T-helper 1 cell treated with Interleukin-12 subunit alpha and Interleukin-12 subunit beta and Interleukin-4 antibody, amounts not matched to agents 30 μg/mL and 1 μg/mL, for 36 hours (primary cell): ENCODE measurements around the gene MZT1.
"Not testable (repeated sequence)": the region's sequence is repeated elsewhere in the genome, so short reads cannot be mapped to it uniquely, and the experiment has no call there.

Source experiments
- H3K27ac Mint-ChIP-seq: one replicate; pipeline ENCODE4 v1.8.0; 2021; ENCODE audit warnings: mild to moderate bottlenecking, mixed read lengths
- H3K27me3 Mint-ChIP-seq: one replicate; pipeline ENCODE4 v1.8.0; 2021; ENCODE audit warnings: low read depth, mixed read lengths
- H3K36me3 Mint-ChIP-seq: one replicate; pipeline ENCODE4 v1.8.0; 2021; ENCODE audit warnings: low read depth, mixed read lengths
- H3K4me1 Mint-ChIP-seq: one replicate; pipeline ENCODE4 v1.8.0; 2021; ENCODE audit warnings: low read depth, mixed read lengths
- H3K4me3 Mint-ChIP-seq: one replicate; pipeline ENCODE4 v1.8.0; 2021; ENCODE audit warnings: mild to moderate bottlenecking, moderate library complexity, mixed read lengths
- H3K9me3 Mint-ChIP-seq: one replicate; pipeline ENCODE4 v1.8.0; 2021; ENCODE audit warnings: mixed read lengths

MZT1 gene

GRCh38 chr13:72727417-72728289, at the start of gene MZT1, which contains the start of gene BORA:
MZT1 (minus strand) TSS chr13:72727629; CDS start chr13:72727602, 27 bp downstream.
BORA (plus strand) TSS chr13:72727923; CDS start chr13:72728941, 1,018 bp downstream.
- Mint-ChIP-seq H3K4me1 (peaks cover 47% of the 10 kb centered on the region), H3K9me3 (no peaks in the 10 kb centered on the region), H3K4me3 (peak within 1 kb of the TSS; percentile 96), H3K27me3 (no peaks in the 10 kb centered on the region), H3K36me3 (peaks cover 23% of the 10 kb centered on the region), H3K27ac (peak within 1 kb of the TSS; percentile 87)

GRCh38 chr13:72774019-72774418, 46.6 kb upstream of the MZT1 start:
- no peak overlapping the region for H3K27ac Mint-ChIP-seq
- peaks cover 11% of the 10 kb centered on the region for H3K4me1 Mint-ChIP-seq
- H3K9me3 Mint-ChIP-seq, result no peaks in the 10 kb centered on the region
- H3K36me3 Mint-ChIP-seq, result peaks cover 53% of the 10 kb centered on the region
- H3K27me3 Mint-ChIP-seq, result no peaks in the 10 kb centered on the region
- H3K4me3 Mint-ChIP-seq, result no peak overlapping the region

GRCh38 chr13:72763411-72763810, 36.0 kb upstream of the MZT1 start:
- Mint-ChIP-seq H3K4me1 (peaks cover 6% of the 10 kb centered on the region), H3K9me3 (no peaks in the 10 kb centered on the region), H3K36me3 (peaks cover 59% of the 10 kb centered on the region), H3K4me3 (no peak overlapping the region), H3K27me3 (no peaks in the 10 kb centered on the region), H3K27ac (no peak overlapping the region)

GRCh38 chr13:72760189-72760588, 32.8 kb upstream of the MZT1 start:
- H3K27me3 Mint-ChIP-seq, result no peaks in the 10 kb centered on the region
- no peak overlapping the region for H3K4me3 Mint-ChIP-seq
- H3K4me1 Mint-ChIP-seq, result peaks cover 4% of the 10 kb centered on the region
- H3K36me3 Mint-ChIP-seq, result peaks cover 54% of the 10 kb centered on the region
- no peaks in the 10 kb centered on the region for H3K9me3 Mint-ChIP-seq
- no peak overlapping the region for H3K27ac Mint-ChIP-seq

- Mint-ChIP-seq H3K9me3 (no peaks in the 10 kb centered on the region), H3K27me3 (no peaks in the 10 kb centered on the region), H3K4me1 (no peaks in the 10 kb centered on the region), H3K4me3 (no peak overlapping the region), H3K27ac (no peak overlapping the region), H3K36me3 (peaks cover 47% of the 10 kb centered on the region)
Observed at GRCh38 chr13:72757792-72758535, 30.5 kb upstream of the MZT1 start.

GRCh38 chr13:72754111-72754510, 26.7 kb upstream of the MZT1 start:
- no peaks in the 10 kb centered on the region for H3K9me3 Mint-ChIP-seq
- H3K4me3 Mint-ChIP-seq, result no peak overlapping the region
- H3K36me3 Mint-ChIP-seq, result peaks cover 56% of the 10 kb centered on the region
- H3K27me3 Mint-ChIP-seq, result no peaks in the 10 kb centered on the region
- H3K4me1 Mint-ChIP-seq, result peaks cover 5% of the 10 kb centered on the region
- no peak overlapping the region for H3K27ac Mint-ChIP-seq

- Mint-ChIP-seq H3K4me1 (peaks cover 10% of the 10 kb centered on the region), H3K27me3 (no peaks in the 10 kb centered on the region), H3K9me3 (no peaks in the 10 kb centered on the region), H3K27ac (no peak overlapping the region), H3K4me3 (no peak overlapping the region), H3K36me3 (peaks cover 55% of the 10 kb centered on the region)
Observed at GRCh38 chr13:72751220-72751619, 23.8 kb upstream of the MZT1 start.

- Mint-ChIP-seq H3K9me3 (no peaks in the 10 kb centered on the region), H3K36me3 (peaks cover 41% of the 10 kb centered on the region), H3K27me3 (no peaks in the 10 kb centered on the region), H3K4me1 (peaks cover 19% of the 10 kb centered on the region), H3K27ac (no peak overlapping the region), H3K4me3 (no peak overlapping the region)
Observed at GRCh38 chr13:72745260-72745659, 17.8 kb upstream of the MZT1 start.

- Mint-ChIP-seq H3K27ac (no peak overlapping the region), H3K4me3 (no peak overlapping the region), H3K9me3 (no peaks in the 10 kb centered on the region), H3K27me3 (no peaks in the 10 kb centered on the region), H3K36me3 (peaks cover 31% of the 10 kb centered on the region), H3K4me1 (peaks cover 23% of the 10 kb centered on the region)
Observed at GRCh38 chr13:72740015-72740414, 12.6 kb upstream of the MZT1 start.

GRCh38 chr13:72737033-72737432, 9.6 kb upstream of the MZT1 start:
- Mint-ChIP-seq H3K4me1 (peaks cover 31% of the 10 kb centered on the region), H3K27me3 (no peaks in the 10 kb centered on the region), H3K4me3 (no peak overlapping the region), H3K27ac (no peak overlapping the region), H3K9me3 (no peaks in the 10 kb centered on the region), H3K36me3 (peaks cover 34% of the 10 kb centered on the region)

GRCh38 chr13:72728290-72728605, 819 bp upstream of the MZT1 start:
- peaks cover 46% of the 10 kb centered on the region for H3K4me1 Mint-ChIP-seq
- peaks cover 21% of the 10 kb centered on the region for H3K36me3 Mint-ChIP-seq
- H3K4me3 Mint-ChIP-seq, result peak overlapping the region; percentile 96
- H3K27me3 Mint-ChIP-seq, result no peaks in the 10 kb centered on the region
- peak overlapping the region; percentile 87 for H3K27ac Mint-ChIP-seq
- no peaks in the 10 kb centered on the region for H3K9me3 Mint-ChIP-seq

GRCh38 chr13:72726726-72727416, 558 bp downstream of the MZT1 start:
- Mint-ChIP-seq H3K4me1 (peaks cover 46% of the 10 kb centered on the region), H3K4me3 (peak overlapping the region; percentile 96), H3K9me3 (no peaks in the 10 kb centered on the region), H3K36me3 (peaks cover 19% of the 10 kb centered on the region), H3K27ac (peak overlapping the region; percentile 87), H3K27me3 (no peaks in the 10 kb centered on the region)

- peak overlapping the region; percentile 87 for H3K27ac Mint-ChIP-seq
- peak overlapping the region; percentile 96 for H3K4me3 Mint-ChIP-seq
- peaks cover 17% of the 10 kb centered on the region for H3K36me3 Mint-ChIP-seq
- H3K4me1 Mint-ChIP-seq, result peaks cover 46% of the 10 kb centered on the region
- H3K27me3 Mint-ChIP-seq, H3K9me3 Mint-ChIP-seq: not testable (repeated sequence)
Observed at GRCh38 chr13:72726185-72726584, 1.2 kb downstream of the MZT1 start.

- H3K36me3 Mint-ChIP-seq, result peaks cover 59% of the 10 kb centered on the region
- no peak overlapping the region for H3K4me3 Mint-ChIP-seq
- no peaks in the 10 kb centered on the region for H3K27me3 Mint-ChIP-seq
- peaks cover 18% of the 10 kb centered on the region for H3K4me1 Mint-ChIP-seq
- no peak overlapping the region for H3K27ac Mint-ChIP-seq
- peaks cover 15% of the 10 kb centered on the region for H3K9me3 Mint-ChIP-seq
Observed at GRCh38 chr13:72716776-72717175, 10.7 kb downstream of the MZT1 start.
